C1 segment of cervical spinal cord (tissue), 14 donors: ENCODE data around the gene ANK2.

Experiments used
- DNase-seq, 14 donors: peaks; one replicate each; lab custom pipeline; 2025; lab: John Stamatoyannopoulos, UW

The ANK2 gene

GRCh38 chr4:113394730-113395530, 345.5 kb downstream of the ANK2 start:
- DNase-seq, result peak in 11 of 14 donors; percentile 16 to 70 (median 49)

DNA sequence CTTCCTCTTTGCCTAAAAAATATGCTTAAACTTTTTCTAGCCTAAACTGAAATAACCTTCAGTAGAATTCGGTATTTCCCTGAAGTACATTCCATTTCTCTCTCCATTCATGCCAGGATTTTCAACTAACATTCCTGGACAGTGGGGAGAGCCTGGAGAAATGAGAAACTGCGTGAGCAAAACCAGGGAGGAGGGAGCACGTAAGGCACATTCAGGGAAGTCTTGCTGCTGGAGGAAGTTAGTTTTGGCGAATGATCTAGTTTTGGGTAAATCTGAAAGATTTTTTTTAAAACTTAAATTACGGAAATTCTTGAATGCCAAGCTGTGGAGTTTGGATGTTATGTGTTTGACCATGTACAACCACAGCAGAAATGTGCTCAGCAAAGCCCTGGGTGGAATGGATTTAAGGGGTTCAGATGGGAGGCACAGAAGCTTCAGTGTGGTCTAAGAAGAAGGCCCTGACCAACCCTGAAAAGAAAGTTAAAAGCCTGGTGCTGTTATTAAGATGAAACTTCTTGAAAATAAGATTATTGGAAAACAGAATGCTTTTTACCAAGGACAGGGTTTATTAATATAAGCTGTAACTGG, 347.8 kb downstream of the ANK2 start:
- DNase-seq, result no peak

- DNase-seq, result no peak
Measured at GRCh38 chr4:113398441-113399143, 349.1 kb downstream of the ANK2 start.

- no peak for DNase-seq
Measured at GRCh38 chr4:113404167-113404571, 354.7 kb downstream of the ANK2 start.

- no peak for DNase-seq
Measured at GRCh38 chr4:113404841-113405240, 355.4 kb downstream of the ANK2 start.

- DNase-seq, result no peak
Measured at GRCh38 chr4:113405874-113406722, 356.6 kb downstream of the ANK2 start.

- DNase-seq, result peak in 1 of 14 donors; percentile 36
Measured at GRCh38 chr4:113406723-113407016, 357.2 kb downstream of the ANK2 start.

GRCh38 chr4:113407409-113407808, 358.0 kb downstream of the ANK2 start:
- peak in 1 of 14 donors; percentile 12 for DNase-seq

DNA sequence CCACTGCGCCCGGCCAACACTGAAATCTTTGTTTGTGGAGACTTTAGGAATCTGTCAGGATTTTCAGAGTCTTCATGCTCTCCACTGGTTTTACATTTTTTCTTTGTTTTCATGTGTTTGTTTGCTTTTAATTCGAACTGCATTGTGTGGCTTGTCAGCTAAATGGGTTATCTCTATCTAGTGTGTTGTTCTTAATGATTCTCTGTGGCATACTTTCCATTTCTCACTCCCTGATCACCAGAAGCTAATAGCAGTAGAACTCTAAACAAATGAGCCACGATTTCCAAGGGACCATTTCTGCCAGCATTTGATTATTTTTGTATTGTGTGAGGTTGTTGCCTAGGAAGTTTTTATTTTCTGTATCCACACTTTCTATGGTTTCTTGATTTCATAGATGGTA, 359.7 kb downstream of the ANK2 start:
- DNase-seq, result no peak

DNA sequence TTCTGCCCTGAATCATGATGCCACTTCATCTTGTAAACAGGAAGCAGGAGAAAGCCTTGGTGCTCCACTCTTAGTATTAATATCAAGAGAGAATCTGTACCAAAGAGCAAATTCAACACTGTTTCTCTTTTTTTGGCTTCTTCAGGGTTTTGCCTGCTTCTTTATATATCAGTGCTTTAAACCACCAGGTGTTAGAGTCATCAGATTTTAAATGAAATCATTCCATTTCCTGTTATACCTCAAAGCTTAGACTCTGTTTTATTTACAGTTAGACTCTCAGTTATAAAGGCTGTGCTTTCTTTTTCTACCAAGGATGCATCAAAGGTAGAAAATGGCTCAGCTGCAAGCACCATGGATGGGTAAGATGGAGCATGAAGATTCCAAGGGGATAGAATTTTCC, 361.2 kb downstream of the ANK2 start:
- no peak for DNase-seq

GRCh38 chr4:113411496-113411938, 362.1 kb downstream of the ANK2 start:
- no peak for DNase-seq

GRCh38 chr4:113419631-113420030, 370.2 kb downstream of the ANK2 start:
- no peak for DNase-seq

- no peak for DNase-seq
Measured at GRCh38 chr4:113420938-113421337, 371.5 kb downstream of the ANK2 start.

GRCh38 chr4:113423631-113424030, 374.2 kb downstream of the ANK2 start:
- DNase-seq, result no peak

DNA sequence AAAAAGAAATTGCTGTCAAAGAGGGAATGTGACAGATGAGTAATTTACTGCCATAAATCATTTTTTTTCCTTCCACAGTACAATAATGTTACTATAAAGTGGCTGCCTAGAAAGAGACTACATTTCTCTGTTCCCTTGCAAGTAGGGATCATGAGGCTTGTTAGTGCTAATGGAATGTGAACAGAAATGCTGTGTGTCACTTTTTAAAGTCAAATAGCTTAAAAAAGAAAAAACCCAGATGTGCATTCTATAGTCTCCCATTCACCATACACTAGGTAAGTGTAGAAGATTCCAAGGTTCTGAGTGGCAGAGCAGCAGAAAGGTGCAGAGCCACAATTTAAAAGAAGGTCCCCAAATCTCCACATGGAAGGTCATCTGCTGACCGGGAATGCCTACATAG, 383.7 kb downstream of the ANK2 start:
- no peak for DNase-seq
